SJCRH30 (cell line): ENCODE data around the gene ITPA. TPM values are rescaled to one million over a fixed set of nuclear protein-coding genes. Genes with fewer than 3 reads are reported as not detected.

Experiments
- DNase-seq, 2 experiments: peaks; one replicate each; pipeline ENCODE4 v3.0.0-alpha.2; 2015 to 2020
- H3K27ac ChIP-seq: fragments of 250-450 bp; sonication (Bioruptor Pico); 2 replicates; pipeline ENCODE4 v1.5.1; 2020; ENCODE audit warnings: mild to moderate bottlenecking, moderate library complexity
- H3K27me3 ChIP-seq: fragments of 250-450 bp; sonication (Bioruptor Pico); 2 replicates; pipeline ENCODE4 v1.5.1; 2020; ENCODE audit warnings: mild to moderate bottlenecking, moderate library complexity
- H3K36me3 ChIP-seq: fragments of 250-450 bp; sonication (Bioruptor Pico); 2 replicates; pipeline ENCODE4 v1.5.1; 2020; ENCODE audit warnings: mild to moderate bottlenecking, moderate library complexity
- H3K4me1 ChIP-seq: fragments of 250-450 bp; sonication (Bioruptor Pico); 2 replicates; pipeline ENCODE4 v1.5.1; 2020; ENCODE audit warnings: mild to moderate bottlenecking, moderate library complexity
- H3K4me3 ChIP-seq: fragments of 250-450 bp; sonication (Bioruptor Pico); 2 replicates; pipeline ENCODE4 v1.5.1; 2020; ENCODE audit warnings: mild to moderate bottlenecking, moderate library complexity
- H3K9me3 ChIP-seq: fragments of 250-450 bp; sonication (Bioruptor Pico); replicated peaks from 2 replicates; pipeline ENCODE4 v1.5.1; 2020; ENCODE audit warnings: mild to moderate bottlenecking, moderate library complexity
- total RNA-seq: library from RNA; depleted of rRNA; stranded (reverse); fragments of >200 nt; shearing (Covaris generic); gene quantifications from 2 replicates; pipeline ENCODE4 v1.2.3, GENCODE V29; 2014

The ITPA gene
- total RNA-seq, 1 experiment from 2014 or later, result 46.4 TPM

DNA sequence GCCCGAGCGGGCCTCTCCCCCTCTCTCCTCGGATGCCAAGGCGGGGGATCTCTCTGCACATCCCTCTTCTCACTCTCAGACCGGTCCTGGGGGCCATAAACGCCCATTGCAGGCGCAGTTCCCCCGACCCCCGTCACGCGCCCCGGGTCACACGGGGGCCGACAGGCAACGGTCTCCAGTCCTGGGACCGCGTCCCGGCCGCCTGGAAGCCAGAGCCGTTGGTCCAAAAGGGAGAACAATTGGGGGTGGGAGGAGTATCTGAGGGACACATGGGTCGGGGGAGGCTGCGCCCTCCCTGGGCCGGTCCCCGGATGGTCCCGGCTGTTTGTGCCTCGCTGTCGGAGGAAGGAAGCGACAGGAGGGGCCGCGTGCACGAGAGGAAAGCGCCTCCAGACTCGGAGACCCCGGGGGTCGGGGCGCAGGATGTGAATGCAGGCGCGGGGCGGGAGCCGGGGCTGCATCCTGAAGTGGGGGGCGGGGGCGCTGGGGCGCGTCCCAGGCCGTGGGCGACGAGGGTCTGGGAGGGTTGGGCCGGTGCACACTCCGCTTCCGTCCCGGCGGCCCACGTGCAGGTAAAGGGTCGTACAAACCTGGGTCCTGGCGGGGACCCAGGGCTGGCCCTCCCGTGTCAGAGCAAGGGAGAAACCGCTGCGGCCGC is 28.8 kb downstream of the ITPA start:
- Histone ChIP-seq H3K9me3 (no peaks in the 10 kb centered on the region), H3K27me3 (no peaks in the 10 kb centered on the region), H3K27ac (peak overlapping the region; percentile 43; the same call in 1 of the 2 replicates), H3K4me1 (peaks cover 3% of the 10 kb centered on the region; the same call in 1 of the 2 replicates), H3K4me3 (peak overlapping the region; percentile 87), H3K36me3 (peaks cover 6% of the 10 kb centered on the region; the same call in 1 of the 2 replicates)
- DNase-seq, result no peak

GRCh38 chr20:3238616-3239025 is 29.3 kb downstream of the ITPA start:
- DNase-seq, result peak; percentile 81 to 82
- Histone ChIP-seq H3K27me3 (no peaks in the 10 kb centered on the region), H3K4me3 (peak overlapping the region; percentile 87), H3K9me3 (no peaks in the 10 kb centered on the region), H3K36me3 (peaks cover 5% of the 10 kb centered on the region; the same call in 1 of the 2 replicates), H3K27ac (peak overlapping the region; percentile 43; the same call in 1 of the 2 replicates), H3K4me1 (peaks cover 3% of the 10 kb centered on the region; the same call in 1 of the 2 replicates)

DNA sequence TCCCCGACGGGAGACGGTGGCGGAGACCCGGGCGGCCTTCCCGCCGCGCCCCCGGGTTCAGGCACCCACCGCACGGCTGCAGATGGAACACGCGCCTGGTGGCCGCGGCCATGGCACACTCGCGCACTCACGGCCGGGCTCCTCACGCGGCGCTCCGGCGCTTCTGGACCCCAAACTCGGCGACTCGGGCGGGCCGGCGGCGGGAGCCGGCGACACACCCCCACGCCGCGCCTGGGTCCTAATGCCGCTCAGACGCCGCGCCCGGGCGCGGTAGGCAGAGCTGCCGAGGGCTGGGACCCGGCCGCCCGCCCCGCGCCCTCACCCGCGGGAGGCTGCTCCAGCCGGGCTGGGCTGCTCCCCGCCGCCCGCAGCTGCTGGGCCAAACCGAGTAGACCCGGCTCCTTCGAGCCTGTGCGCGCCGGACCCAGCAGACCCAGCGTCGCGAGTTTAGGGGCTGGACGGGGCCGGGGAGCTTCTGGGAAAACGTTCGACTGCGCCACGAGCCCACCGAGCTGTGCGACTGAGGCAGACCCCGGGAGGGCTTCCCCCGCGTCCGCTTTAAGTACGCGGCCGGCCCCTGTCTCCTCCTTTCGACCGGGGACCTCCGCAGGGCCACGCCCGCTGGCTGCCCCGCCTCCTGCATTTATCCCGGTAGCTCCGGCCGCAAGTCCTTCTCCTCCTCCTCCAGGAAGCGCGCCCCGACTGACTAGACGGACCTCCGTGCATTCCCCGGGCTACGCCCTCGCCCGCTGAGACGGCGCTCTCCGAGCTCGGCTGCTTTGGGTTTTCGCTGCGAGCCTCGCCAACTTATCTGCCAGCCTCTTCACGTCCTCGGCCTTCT is 29.9 kb downstream of the ITPA start, which contains the start of gene SLC4A11:
TSS of gene SLC4A11 (minus strand) at position 165 of the 841 bp plus-strand sequence. CDS start at position 112, 53 bp downstream.
- Histone ChIP-seq H3K4me3 (peak within 1 kb of the TSS; percentile 87), H3K27ac (peak within 1 kb of the TSS; percentile 43; the same call in 1 of the 2 replicates), H3K27me3 (no peaks in the 10 kb centered on the region), H3K4me1 (peaks cover 3% of the 10 kb centered on the region; the same call in 1 of the 2 replicates), H3K36me3 (no peaks in the 10 kb centered on the region), H3K9me3 (no peaks in the 10 kb centered on the region)
- peak; percentile 68 to 77 for DNase-seq

DNA sequence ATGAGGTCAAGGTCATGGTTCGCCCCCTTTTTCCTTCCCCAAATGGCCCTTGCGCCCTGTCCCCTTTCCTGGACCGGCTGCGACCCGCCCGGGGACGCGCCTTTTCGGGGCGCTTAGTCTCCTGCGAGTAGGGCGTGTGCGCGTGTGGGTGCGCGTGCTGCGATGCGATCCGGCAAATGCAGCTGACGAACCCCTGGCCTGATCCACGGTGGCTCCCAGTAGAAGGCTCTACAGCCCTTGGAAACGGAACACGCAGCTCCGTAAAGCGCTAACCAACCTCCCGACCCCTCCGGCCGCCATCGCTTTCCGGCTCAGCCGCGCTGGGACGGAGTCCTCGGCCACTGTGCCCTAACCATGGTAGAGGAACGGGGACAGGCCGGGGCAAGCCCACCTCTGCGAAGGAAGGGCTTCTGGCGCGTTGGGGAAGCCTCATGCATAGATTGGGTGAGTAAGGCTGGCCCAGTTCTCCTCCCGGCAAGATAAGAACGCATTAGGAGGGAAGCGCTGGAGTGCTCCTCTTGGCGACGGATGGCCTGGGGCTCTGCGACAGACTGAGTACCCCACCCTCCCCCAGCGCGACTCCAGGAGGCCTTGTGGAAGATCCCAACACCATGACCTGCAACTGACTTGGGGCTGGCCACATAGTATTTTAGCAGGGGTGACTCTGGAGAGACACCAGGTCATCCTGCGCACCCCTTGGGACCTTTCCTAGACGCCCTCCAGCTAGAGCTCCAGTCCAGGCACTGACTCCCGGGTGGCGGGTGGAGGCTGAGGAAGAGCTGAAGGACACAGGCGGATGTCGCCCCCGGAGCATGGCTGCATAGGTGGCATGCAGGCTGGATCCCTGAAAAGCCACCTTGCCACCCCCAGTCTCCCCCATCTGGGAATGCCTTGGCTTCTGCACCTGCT is 30.8 kb downstream of the ITPA start:
- Histone ChIP-seq H3K27ac (no peak overlapping the region), H3K9me3 (no peaks in the 10 kb centered on the region), H3K36me3 (no peaks in the 10 kb centered on the region), H3K4me1 (peaks cover 3% of the 10 kb centered on the region; the same call in 1 of the 2 replicates), H3K4me3 (peak overlapping the region; percentile 87), H3K27me3 (no peaks in the 10 kb centered on the region)
- DNase-seq, result no peak

DNA sequence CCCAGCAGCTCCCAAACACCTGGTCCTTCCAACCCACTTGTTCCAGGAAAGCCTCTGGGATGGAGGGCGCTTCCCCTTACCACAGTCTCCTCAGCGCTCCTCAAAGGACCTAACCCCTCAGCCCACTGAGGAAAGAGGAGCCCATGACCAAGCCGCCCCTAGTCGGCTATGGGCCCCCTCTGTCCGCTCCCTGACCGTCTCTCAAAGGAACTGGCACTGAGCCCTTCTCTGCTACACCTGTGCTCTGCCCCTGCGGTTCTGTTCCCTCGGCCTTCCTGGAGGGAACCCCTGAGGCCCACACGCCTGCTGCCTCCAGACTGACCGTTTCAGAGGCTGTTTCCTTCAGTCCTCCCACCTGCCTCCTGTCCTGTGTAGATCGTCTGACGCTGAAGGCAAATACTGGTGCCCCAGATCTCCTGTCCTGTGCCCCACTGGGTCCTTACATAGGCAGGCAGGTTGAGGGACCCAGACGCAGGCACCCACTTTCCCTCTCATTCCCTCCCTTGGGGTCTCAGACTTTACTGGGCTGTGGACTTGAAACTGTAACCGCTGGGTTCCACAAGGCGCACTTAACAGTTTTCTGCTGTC is 31.6 kb downstream of the ITPA start:
- Histone ChIP-seq H3K27me3 (no peaks in the 10 kb centered on the region), H3K36me3 (no peaks in the 10 kb centered on the region), H3K4me3 (no peak overlapping the region), H3K9me3 (no peaks in the 10 kb centered on the region), H3K27ac (no peak overlapping the region), H3K4me1 (peaks cover 3% of the 10 kb centered on the region; the same call in 1 of the 2 replicates)
- no peak for DNase-seq

DNA sequence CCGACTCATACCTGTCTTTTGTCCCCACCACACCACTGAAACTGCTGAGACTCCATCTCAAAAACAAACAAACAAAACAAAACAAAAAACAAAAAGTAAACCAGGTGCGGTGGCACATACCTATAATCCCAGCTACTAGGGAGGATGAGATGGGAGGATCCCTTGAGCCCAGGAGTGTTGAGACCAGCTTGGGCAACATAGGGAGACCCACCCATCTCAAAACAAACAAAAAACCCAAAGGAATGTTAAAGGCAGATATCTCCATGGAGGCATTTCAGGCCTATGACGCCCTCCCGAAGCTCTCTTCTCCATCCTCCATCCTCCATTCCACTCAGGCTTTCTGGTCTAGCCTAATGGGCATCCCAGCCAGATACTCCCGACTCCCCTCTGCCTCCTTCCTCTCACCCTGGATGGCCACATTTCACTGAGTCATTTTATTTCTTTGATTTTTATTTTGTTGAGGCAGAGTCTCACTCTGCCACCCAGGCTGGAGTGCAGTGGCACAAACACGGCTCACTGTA is 32.9 kb downstream of the ITPA start:
- no peaks in the 10 kb centered on the region for H3K27me3 ChIP-seq
- H3K9me3 ChIP-seq, result no peaks in the 10 kb centered on the region
- peaks cover 3% of the 10 kb centered on the region; the same call in 1 of the 2 replicates for H3K4me1 ChIP-seq
- no peak overlapping the region for H3K4me3 ChIP-seq
- no peak overlapping the region for H3K27ac ChIP-seq
- DNase-seq, result no peak
- H3K36me3 ChIP-seq, result no peaks in the 10 kb centered on the region

DNA sequence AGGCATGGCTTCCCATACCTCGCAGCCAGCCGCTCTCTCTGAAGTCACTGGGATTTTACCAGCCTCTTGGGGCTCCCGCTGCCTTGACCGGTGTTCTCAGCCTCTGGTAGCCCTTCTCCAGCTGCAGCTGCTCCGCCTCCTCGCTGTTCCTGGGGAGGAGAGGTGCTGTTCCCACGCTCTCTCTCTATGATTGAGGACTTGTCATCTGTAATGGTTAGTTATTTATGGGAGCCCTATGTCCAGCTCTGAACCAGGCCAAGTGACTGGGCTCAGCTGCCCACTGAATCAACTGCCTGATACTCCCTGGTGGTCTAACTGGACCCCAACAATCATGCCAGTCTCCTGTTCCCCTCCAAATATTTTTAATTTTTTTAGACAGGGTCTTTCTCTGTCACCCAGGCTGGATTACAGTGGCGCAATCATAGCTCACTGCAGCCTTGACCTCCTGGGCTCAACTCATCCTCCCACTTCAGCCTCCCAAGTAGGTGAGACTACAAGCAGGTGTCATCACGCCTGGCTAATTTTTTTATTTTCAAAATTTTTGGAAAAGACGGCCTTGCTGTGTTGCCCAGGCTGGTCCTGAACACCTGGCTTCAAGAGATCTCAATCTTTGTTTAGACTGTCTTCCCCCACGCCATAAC is 34.5 kb downstream of the ITPA start:
- no peaks in the 10 kb centered on the region for H3K36me3 ChIP-seq
- no peak overlapping the region for H3K4me3 ChIP-seq
- no peak overlapping the region for H3K27ac ChIP-seq
- DNase-seq, result no peak
- H3K4me1 ChIP-seq, result no peaks in the 10 kb centered on the region
- no peaks in the 10 kb centered on the region for H3K27me3 ChIP-seq
- no peaks in the 10 kb centered on the region for H3K9me3 ChIP-seq

GRCh38 chr20:3244613-3245012 is 35.3 kb downstream of the ITPA start:
- no peak overlapping the region for H3K27ac ChIP-seq
- no peaks in the 10 kb centered on the region for H3K9me3 ChIP-seq
- DNase-seq, result no peak
- no peaks in the 10 kb centered on the region for H3K4me1 ChIP-seq
- H3K27me3 ChIP-seq, result no peaks in the 10 kb centered on the region
- H3K4me3 ChIP-seq, result no peak overlapping the region
- H3K36me3 ChIP-seq, result no peaks in the 10 kb centered on the region

DNA sequence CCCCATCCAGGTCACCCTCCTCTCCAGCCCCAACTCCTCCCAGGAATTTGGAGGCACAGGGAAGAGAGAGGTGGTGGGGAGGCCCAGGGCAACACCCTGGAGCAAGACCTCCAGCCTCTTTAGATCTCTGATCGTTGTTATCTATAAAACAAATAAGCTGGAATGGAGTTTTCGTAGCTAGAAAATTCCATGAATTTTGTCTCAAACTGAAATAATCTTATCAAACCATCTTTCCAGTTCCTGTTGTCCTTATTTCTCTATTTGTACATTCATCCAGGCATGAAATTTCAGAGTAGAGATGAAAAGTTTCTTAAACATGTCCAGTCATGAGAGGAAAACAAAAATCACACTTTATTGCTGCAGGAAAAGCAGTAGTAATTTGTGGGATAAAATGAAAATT is 35.9 kb downstream of the ITPA start:
- Histone ChIP-seq H3K27ac (no peak overlapping the region), H3K36me3 (no peaks in the 10 kb centered on the region), H3K4me1 (no peaks in the 10 kb centered on the region), H3K9me3 (no peaks in the 10 kb centered on the region), H3K27me3 (no peaks in the 10 kb centered on the region), H3K4me3 (no peak overlapping the region)
- no peak for DNase-seq

DNA sequence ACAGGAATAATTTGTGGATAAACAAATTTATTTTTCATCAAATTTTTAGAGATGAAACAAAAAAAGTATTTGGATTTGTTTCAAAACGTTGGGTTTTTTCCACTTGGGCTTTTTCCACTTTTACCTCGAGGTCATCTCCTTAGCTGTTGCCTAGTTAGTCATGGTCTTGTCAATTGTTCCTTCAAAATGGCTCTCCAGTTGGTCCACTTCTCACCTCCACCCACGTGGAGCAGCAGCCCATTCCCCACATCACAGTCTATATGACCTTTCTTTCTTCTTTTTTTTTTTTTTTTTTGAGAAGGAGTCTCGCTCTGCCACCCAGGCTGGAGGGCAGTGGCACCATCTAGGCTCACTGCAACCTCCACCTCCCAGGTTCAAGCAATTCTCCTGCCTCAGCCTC is 36.4 kb downstream of the ITPA start:
- no peaks in the 10 kb centered on the region for H3K9me3 ChIP-seq
- no peak overlapping the region for H3K4me3 ChIP-seq
- H3K27me3 ChIP-seq, result no peaks in the 10 kb centered on the region

DNA sequence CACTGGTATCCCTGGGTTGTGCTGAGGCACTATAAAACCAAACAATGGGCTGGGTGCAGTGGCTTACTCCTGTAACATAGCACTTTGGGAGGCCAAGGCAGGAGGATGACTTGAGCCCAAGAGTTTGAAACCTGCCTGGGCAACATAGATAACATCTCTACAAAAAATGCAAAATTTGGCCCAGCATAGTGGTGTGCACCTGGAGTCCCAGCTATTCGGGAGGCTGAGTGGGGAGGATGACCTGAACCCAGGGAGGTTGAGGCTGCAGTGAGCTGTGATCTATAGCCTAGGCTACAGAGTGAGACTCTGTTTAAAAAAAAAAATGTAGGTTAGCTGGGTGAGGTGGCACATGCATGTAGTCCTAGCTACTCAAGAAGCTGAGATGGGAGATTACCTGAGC is 37.4 kb downstream of the ITPA start:
- Histone ChIP-seq H3K4me3 (no peak overlapping the region), H3K36me3 (no peaks in the 10 kb centered on the region), H3K9me3 (no peaks in the 10 kb centered on the region), H3K27me3 (no peaks in the 10 kb centered on the region), H3K27ac (no peak overlapping the region), H3K4me1 (no peaks in the 10 kb centered on the region)
- no peak for DNase-seq

More for the DNA sequence above, 36.4 kb downstream of the ITPA start:
- Histone ChIP-seq H3K4me1 (no peaks in the 10 kb centered on the region), H3K36me3 (no peaks in the 10 kb centered on the region), H3K27ac (no peak overlapping the region)
- no peak for DNase-seq

- H3K27ac ChIP-seq, result no peak overlapping the region
- no peak overlapping the region for H3K4me3 ChIP-seq
- DNase-seq, result no peak
- H3K36me3 ChIP-seq, result peaks cover 2% of the 10 kb centered on the region; the same call in 1 of the 2 replicates
- H3K27me3 ChIP-seq, result no peaks in the 10 kb centered on the region
- no peaks in the 10 kb centered on the region for H3K9me3 ChIP-seq
- no peaks in the 10 kb centered on the region for H3K4me1 ChIP-seq
These were observed 38.3 kb downstream of the ITPA start for GRCh38 chr20:3247638-3248037.

DNA sequence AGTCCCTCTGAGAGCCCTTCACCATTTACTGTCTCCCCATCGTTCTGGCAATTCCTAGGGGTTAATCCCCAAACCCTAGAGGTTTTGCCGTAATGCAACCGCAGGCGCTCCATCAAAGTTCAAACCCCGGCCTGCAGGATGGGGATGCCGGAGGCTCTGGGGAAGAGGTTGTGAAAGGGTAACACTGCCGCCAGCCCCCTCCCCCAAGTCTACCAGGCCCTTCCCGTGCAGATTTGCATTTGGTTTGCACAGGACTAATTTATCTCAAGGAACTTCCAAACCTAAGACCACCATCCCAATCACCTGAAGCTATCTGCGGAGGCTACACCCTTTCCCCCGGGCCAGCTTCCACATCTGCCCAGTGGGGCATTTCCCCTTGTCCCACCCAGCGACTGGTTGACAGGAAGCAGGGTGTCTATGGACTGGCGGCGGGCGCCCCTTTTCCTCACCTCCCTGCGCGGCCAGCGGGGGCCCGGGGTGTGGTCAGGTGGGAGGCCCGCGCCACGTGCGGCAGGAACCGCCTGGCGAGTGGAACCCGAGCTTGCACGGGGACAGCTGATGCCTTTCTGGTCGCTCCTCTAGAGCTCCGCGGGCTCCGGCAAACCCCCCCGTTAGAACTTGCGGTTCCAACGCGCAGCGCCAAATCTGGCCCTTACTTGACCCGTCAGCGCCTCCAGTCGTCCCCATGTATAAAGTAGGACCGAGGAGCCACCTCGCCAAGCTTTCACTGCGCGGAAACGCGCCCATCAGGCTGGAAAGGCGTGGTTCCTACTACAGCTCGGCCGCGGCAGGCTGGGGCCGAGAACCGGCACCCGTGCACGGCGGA is 39.1 kb downstream of the ITPA start:
- H3K4me1 ChIP-seq, result no peaks in the 10 kb centered on the region
- H3K4me3 ChIP-seq, result no peak overlapping the region
- no peaks in the 10 kb centered on the region for H3K27me3 ChIP-seq
- DNase-seq, result no peak
- H3K27ac ChIP-seq, result no peak overlapping the region
- no peaks in the 10 kb centered on the region for H3K9me3 ChIP-seq
- peaks cover 4% of the 10 kb centered on the region; the same call in 1 of the 2 replicates for H3K36me3 ChIP-seq
